Activated CD8-positive, alpha-beta memory T cell treated with anti-CD3 and anti-CD28 coated beads for 4 hours (primary cell): Measurements from ENCODE around the gene TASL.
"Not testable (repeated sequence)": the region's sequence is repeated elsewhere in the genome, so short reads cannot be mapped to it uniquely, and the experiment has no call there.

Experiments used
- DNase-seq, 2 donors: peaks; one replicate each; pipeline ENCODE4 v3.0.0-alpha.2; 2020; ENCODE audit warnings: low read depth in 2 of 2

TASL gene

GRCh38 chrX:30577362-30577991 lies at the start of gene TASL:
TASL (minus strand) TSS chrX:30577766; CDS start chrX:30560355, 17,411 bp downstream.
- DNase-seq = peak in 1 of 2 donors; percentile 1

GRCh38 chrX:30626402-30626801 lies 48.8 kb upstream of the TASL start:
- DNase-seq = no peak

GRCh38 chrX:30622361-30622760 lies 44.8 kb upstream of the TASL start:
- DNase-seq = no peak

GRCh38 chrX:30620980-30621618 lies 43.5 kb upstream of the TASL start:
- no peak for DNase-seq

- no peak for DNase-seq
These were observed 42.6 kb upstream of the TASL start for GRCh38 chrX:30620125-30620524.

- no peak for DNase-seq
These were observed 40.7 kb upstream of the TASL start for GRCh38 chrX:30618160-30618765.

GRCh38 chrX:30615229-30615628 lies 37.7 kb upstream of the TASL start:
- no peak for DNase-seq

GRCh38 chrX:30613721-30614120 lies 36.2 kb upstream of the TASL start:
- DNase-seq = no peak

GRCh38 chrX:30612250-30612655 lies 34.7 kb upstream of the TASL start:
- no peak for DNase-seq

GRCh38 chrX:30610026-30610425 lies 32.5 kb upstream of the TASL start:
- no peak for DNase-seq

GRCh38 chrX:30607155-30607554 lies 29.6 kb upstream of the TASL start:
- DNase-seq = no peak

- not testable (repeated sequence) for DNase-seq
These were observed 23.0 kb upstream of the TASL start for GRCh38 chrX:30600269-30601176.

GRCh38 chrX:30597216-30598012 lies 19.8 kb upstream of the TASL start:
- no peak for DNase-seq

- peak in 1 of 2 donors; percentile 1 for DNase-seq
These were observed 16.1 kb upstream of the TASL start for GRCh38 chrX:30593440-30594200.

GRCh38 chrX:30592831-30593230 lies 15.3 kb upstream of the TASL start:
- no peak for DNase-seq

- DNase-seq = no peak
These were observed 12.8 kb upstream of the TASL start for GRCh38 chrX:30590368-30590767.

GRCh38 chrX:30589146-30589888 lies 11.8 kb upstream of the TASL start:
- DNase-seq = no peak

- no peak for DNase-seq
These were observed 8.9 kb upstream of the TASL start for GRCh38 chrX:30586516-30586915.

- no peak for DNase-seq
These were observed 5.1 kb upstream of the TASL start for GRCh38 chrX:30582664-30583063.

GRCh38 chrX:30580641-30581040 lies 3.1 kb upstream of the TASL start:
- no peak for DNase-seq
